ENCODE data around the gene KIF20B.
A peak's percentile ranks its signal among the peaks of the same experiment; 100 is the strongest.
"Not testable (repeated sequence)": the region's sequence is repeated elsewhere in the genome, so short reads cannot be mapped to it uniquely, and the experiment has no call there.

KIF20B gene

GRCh38 chr10:89693176-89693575 is 8.2 kb upstream of the KIF20B start:
- no peak for DNase-seq

- no peak for DNase-seq
These were observed 6.1 kb upstream of the KIF20B start for GRCh38 chr10:89695307-89695706.

GRCh38 chr10:89697946-89698345 is 3.4 kb upstream of the KIF20B start:
- DNase-seq = no peak

GRCh38 chr10:89699581-89700064 is 1.8 kb upstream of the KIF20B start:
- no peak for DNase-seq

GRCh38 chr10:89700923-89701241 is 508 bp upstream of the KIF20B start:
- no peak for DNase-seq

GRCh38 chr10:89702121-89702480 is 711 bp downstream of the KIF20B start:
- DNase-seq = peak; percentile 9

- DNase-seq = no peak
These were observed 4.1 kb downstream of the KIF20B start for GRCh38 chr10:89705466-89705865.

GRCh38 chr10:89706011-89706410 is 4.6 kb downstream of the KIF20B start:
- DNase-seq = no peak

- DNase-seq = no peak
These were observed 6.0 kb downstream of the KIF20B start for GRCh38 chr10:89707372-89707771.

GRCh38 chr10:89710753-89711152 is 9.4 kb downstream of the KIF20B start:
- DNase-seq = no peak

GRCh38 chr10:89734616-89735015 is 33.2 kb downstream of the KIF20B start:
- DNase-seq = no peak

- no peak for DNase-seq
These were observed 37.3 kb downstream of the KIF20B start for GRCh38 chr10:89738551-89739209.

- no peak for DNase-seq
These were observed 39.9 kb downstream of the KIF20B start for GRCh38 chr10:89741126-89741762.

GRCh38 chr10:89744026-89744425 is 42.6 kb downstream of the KIF20B start:
- DNase-seq = peak; percentile 62

- no peak for DNase-seq
These were observed 44.5 kb downstream of the KIF20B start for GRCh38 chr10:89745903-89746302.

- no peak for DNase-seq
These were observed 49.1 kb downstream of the KIF20B start for GRCh38 chr10:89750441-89750840.

GRCh38 chr10:89755374-89755773 is 54.0 kb downstream of the KIF20B start:
- no peak for DNase-seq

- no peak for DNase-seq
These were observed 58.1 kb downstream of the KIF20B start for GRCh38 chr10:89759531-89759930.

- not testable (repeated sequence) for DNase-seq
These were observed 62.3 kb downstream of the KIF20B start for GRCh38 chr10:89763671-89764070.

GRCh38 chr10:89771684-89772083 is 70.3 kb downstream of the KIF20B start:
- no peak for DNase-seq

GRCh38 chr10:89773081-89773480 is 71.7 kb downstream of the KIF20B start:
- DNase-seq = no peak

- no peak for DNase-seq
These were observed 75.3 kb downstream of the KIF20B start for GRCh38 chr10:89776665-89777064.

GRCh38 chr10:89782470-89782869 is 81.1 kb downstream of the KIF20B start:
- DNase-seq = no peak

GRCh38 chr10:89783406-89783805 is 82.0 kb downstream of the KIF20B start:
- DNase-seq = no peak

- peak; percentile 5 for DNase-seq
These were observed 83.7 kb downstream of the KIF20B start for GRCh38 chr10:89785095-89785494.
